Astrocyte of the spinal cord (primary cell): Measurements from ENCODE around the gene NUMB.
A peak's percentile ranks its signal among the peaks of the same experiment; 100 is the strongest.

Experiments
- DNase-seq: peaks from one replicate; pipeline ENCODE4 v3.0.0; 2011; ENCODE audit warnings: low read depth, low spot score
- H3K4me3 ChIP-seq: 2 replicates; pipeline ENCODE4 v1.5.1; 2011; ENCODE audit warnings: low read depth, mild to moderate bottlenecking, low read length, moderate library complexity
- in situ Hi-C: cut with HindIII; loops from 2 replicates; pipeline ENCODE4 v1.10.0; 2017; ENCODE audit warnings: low sequenced_read_pairs
- TF ChIP-seq, protein P1 (sequence below): IDR thresholded peaks from 2 replicates; pipeline ENCODE4 v1.5.1; 2012; ENCODE audit warnings: low read depth, mild to moderate bottlenecking, low read length, inconsistent platforms

The NUMB gene

GRCh38 chr14:73233564-73233963 is 224.8 kb downstream of the NUMB start:
- no peak overlapping the region for H3K4me3 ChIP-seq
- no peak for DNase-seq
- in situ Hi-C loops = no loop called here
- TF ChIP-seq, protein P1, sequence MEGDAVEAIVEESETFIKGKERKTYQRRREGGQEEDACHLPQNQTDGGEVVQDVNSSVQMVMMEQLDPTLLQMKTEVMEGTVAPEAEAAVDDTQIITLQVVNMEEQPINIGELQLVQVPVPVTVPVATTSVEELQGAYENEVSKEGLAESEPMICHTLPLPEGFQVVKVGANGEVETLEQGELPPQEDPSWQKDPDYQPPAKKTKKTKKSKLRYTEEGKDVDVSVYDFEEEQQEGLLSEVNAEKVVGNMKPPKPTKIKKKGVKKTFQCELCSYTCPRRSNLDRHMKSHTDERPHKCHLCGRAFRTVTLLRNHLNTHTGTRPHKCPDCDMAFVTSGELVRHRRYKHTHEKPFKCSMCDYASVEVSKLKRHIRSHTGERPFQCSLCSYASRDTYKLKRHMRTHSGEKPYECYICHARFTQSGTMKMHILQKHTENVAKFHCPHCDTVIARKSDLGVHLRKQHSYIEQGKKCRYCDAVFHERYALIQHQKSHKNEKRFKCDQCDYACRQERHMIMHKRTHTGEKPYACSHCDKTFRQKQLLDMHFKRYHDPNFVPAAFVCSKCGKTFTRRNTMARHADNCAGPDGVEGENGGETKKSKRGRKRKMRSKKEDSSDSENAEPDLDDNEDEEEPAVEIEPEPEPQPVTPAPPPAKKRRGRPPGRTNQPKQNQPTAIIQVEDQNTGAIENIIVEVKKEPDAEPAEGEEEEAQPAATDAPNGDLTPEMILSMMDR = no peak

GRCh38 chr14:73232984-73233383 is 225.4 kb downstream of the NUMB start:
- no peak overlapping the region for H3K4me3 ChIP-seq
- TF ChIP-seq, protein P1 = no peak
- in situ Hi-C loops = no loop called here
- no peak for DNase-seq

DNA sequence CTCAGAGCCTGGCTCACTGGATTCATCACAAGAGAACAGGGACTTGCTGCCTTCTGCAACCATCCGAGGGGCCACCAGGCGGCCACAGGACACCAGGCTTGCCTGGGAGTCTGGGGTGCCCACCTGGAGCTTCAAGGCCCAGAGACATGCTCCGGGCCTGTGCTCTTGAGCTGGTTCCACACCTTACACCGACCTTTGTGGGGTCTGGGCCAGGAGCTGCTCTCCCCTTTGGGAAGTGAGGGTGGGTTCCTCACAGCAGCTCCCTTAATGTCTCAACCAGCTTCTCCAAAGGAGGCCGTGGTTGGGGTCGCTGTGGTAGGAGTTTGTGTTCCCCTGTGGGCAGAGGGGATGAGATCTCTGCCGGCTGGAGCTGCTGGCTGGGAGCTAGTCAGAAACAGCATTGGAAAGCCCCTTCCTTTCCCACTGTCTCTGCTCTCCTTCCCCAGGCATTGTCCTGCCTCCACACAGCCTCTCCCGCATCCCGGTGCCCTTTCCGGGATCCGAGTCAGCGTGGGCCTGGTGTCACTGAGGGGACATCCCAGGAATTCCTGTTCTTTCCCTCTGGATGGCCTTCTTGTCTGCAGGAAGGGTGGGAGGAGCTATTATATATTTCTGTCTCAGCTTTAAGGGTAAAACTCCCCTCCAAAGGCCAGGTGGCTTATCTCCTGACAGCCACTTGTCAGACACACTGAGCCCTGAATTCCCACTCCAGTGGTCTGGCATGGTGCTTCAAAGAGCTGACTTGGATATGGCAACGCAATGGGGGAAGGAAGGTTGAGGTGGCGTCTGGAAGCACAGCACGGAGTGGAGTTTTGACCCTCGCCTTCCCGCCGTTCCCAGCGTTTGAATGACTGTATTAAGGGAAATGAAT is 226.1 kb downstream of the NUMB start:
- TF ChIP-seq, protein P1 = peak; percentile 40
- in situ Hi-C loops = no loop called here
- DNase-seq = no peak
- no peak overlapping the region for H3K4me3 ChIP-seq

- in situ Hi-C loops = no loop called here
- no peak for DNase-seq
- H3K4me3 ChIP-seq = no peak overlapping the region
- TF ChIP-seq, protein P1 = no peak
Observed at GRCh38 chr14:73230051-73230450, 228.3 kb downstream of the NUMB start.

GRCh38 chr14:73227812-73228781 is 230.2 kb downstream of the NUMB start:
- in situ Hi-C loops = no loop called here
- TF ChIP-seq, protein P1 = no peak
- H3K4me3 ChIP-seq = no peak overlapping the region
- DNase-seq = peak; percentile 92

- in situ Hi-C loops = no loop called here
- DNase-seq = no peak
- no peak overlapping the region for H3K4me3 ChIP-seq
- TF ChIP-seq, protein P1 = no peak
Observed at GRCh38 chr14:73225496-73225895, 232.8 kb downstream of the NUMB start.
